GM12875 (cell line): ENCODE results near the gene ANKRD30A.
"Not testable (repeated sequence)": the region's sequence is repeated elsewhere in the genome, so short reads cannot be mapped to it uniquely, and the experiment has no call there.

Source experiments
- H3K4me3 ChIP-seq: one replicate; pipeline ENCODE4 v1.5.1; 2011; ENCODE audit warnings: low read depth, low read length, control low read depth
- CTCF ChIP-seq: IDR thresholded peaks from 2 replicates; pipeline ENCODE4 v1.5.1; 2011; ENCODE audit warnings: low read depth, mild to moderate bottlenecking, control low read depth, inconsistent platforms, low read length, moderate library complexity, borderline replicate concordance; ENCODE audit not compliant: insufficient read depth

Gene ANKRD30A

GRCh38 chr10:37146443-37146842, 21.0 kb downstream of the ANKRD30A start:
- no peak for TF ChIP-seq CTCF
- no peak overlapping the region for H3K4me3 ChIP-seq

- not testable (repeated sequence) for H3K4me3 ChIP-seq
Measured at GRCh38 chr10:37162430-37162829, 37.0 kb downstream of the ANKRD30A start.

GRCh38 chr10:37171945-37172344, 46.5 kb downstream of the ANKRD30A start:
- not testable (repeated sequence) for H3K4me3 ChIP-seq

DNA sequence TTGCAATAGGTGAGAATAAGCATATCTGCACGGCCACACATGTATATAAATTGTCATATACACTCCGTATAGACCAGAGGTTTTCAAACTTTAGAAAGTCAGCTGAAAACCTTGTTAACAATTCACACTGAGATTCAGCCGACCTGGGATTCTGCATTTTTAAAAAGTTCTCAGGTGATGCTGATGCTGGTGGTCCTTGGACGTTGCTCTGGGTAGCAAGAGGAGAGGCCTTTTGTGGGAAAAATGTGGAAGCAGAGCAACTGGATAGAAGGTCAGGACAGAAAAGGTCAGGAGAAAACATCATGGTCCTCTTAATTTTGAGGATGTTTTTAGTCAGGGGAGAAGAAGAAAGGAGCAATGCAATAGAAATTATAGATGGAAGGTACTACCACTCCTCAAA, 52.9 kb downstream of the ANKRD30A start:
- H3K4me3 ChIP-seq = not testable (repeated sequence)

DNA sequence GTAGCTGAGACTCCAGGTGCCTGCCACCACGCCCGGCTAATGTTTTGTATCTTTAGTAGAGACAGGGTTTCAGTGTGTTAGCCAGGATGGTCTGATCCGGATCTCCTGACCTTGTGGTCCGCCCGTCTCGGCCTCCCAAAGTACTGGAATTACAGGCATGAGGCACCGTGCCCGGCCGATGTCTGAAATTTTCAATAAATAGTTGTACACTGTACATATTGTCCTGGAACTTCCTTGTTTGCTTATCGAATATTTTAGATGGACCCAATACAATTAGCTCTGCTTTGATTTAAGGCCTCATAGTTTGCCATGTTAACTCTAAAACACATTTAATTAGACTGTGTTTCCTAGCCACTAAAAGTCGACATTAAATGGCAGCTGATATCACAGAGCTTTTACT, 57.3 kb downstream of the ANKRD30A start:
- H3K4me3 ChIP-seq = not testable (repeated sequence)

- no peak for TF ChIP-seq CTCF
- H3K4me3 ChIP-seq = no peak overlapping the region
Measured at GRCh38 chr10:37206132-37206531, 80.7 kb downstream of the ANKRD30A start.

GRCh38 chr10:37220866-37221265, 95.5 kb downstream of the ANKRD30A start:
- H3K4me3 ChIP-seq = no peak overlapping the region
- TF ChIP-seq CTCF = no peak

- TF ChIP-seq CTCF = no peak
- H3K4me3 ChIP-seq = no peak overlapping the region
Measured at GRCh38 chr10:37222046-37222445, 96.6 kb downstream of the ANKRD30A start.

GRCh38 chr10:37225163-37225562, 99.8 kb downstream of the ANKRD30A start:
- no peak overlapping the region for H3K4me3 ChIP-seq
- TF ChIP-seq CTCF = no peak

GRCh38 chr10:37226524-37226923, 101.1 kb downstream of the ANKRD30A start:
- TF ChIP-seq CTCF = no peak
- H3K4me3 ChIP-seq = no peak overlapping the region
